ENCODE results near the gene RPL36. TPM values are rescaled to one million over a fixed set of nuclear protein-coding genes. Genes with fewer than 3 reads are reported as not detected.

The RPL36 gene
- total and polyA plus RNA-seq, 2 donors (not counting 3 experiments of a cell fraction or from before 2014, with no cell fraction given): 1,033 to 1,084 TPM

DNA sequence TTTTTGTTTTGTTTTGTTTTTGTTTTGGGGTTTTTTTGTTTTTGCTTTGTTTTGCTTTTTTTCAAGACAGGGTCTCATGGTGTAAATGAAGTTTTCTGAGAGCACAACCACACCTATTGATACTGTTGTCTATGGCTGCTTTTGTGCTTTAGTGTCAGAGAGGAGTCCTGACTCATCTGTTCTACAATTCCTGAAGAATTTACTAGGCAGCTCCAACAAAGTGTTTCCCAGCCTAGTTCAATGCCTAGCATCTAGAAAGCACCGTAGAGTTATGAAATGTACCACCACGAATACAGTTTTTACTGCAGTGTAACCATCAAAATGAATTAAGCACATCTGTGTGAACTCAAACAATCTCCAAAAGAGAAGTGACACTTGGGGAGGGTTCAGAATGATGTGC lies 46.1 kb upstream of the RPL36 start:
- H3K4me2 ChIP-seq (ENCODE audit: insufficient read depth, low read length): no peak overlapping the region
- no peaks in the 10 kb centered on the region for H3K27me3 ChIP-seq (ENCODE audit: control insufficient read depth in 2 of 2, insufficient read depth in 2 of 2, low read length in 2 of 2)
- ChIA-PET CTCF (no interaction called here), POLR2A (no interaction called here)
- no peak for TF ChIP-seq POLR2AphosphoS5 (IDR thresholded peaks at IDR 0.05; ENCODE audit: insufficient read depth, low read depth, low read length)
- TF ChIP-seq MYC (IDR thresholded peaks at IDR 0.05; ENCODE audit: low read depth, low read length): no peak
- no peak for TF ChIP-seq GATA2 (IDR thresholded peaks at IDR 0.05; ENCODE audit: insufficient read depth, insufficient read length, low read depth, low read length)
- TF ChIP-seq, protein P1, sequence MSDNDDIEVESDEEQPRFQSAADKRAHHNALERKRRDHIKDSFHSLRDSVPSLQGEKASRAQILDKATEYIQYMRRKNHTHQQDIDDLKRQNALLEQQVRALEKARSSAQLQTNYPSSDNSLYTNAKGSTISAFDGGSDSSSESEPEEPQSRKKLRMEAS (IDR thresholded peaks at IDR 0.05; ENCODE audit: insufficient read depth, insufficient read length): no peak
- TF ChIP-seq, protein P2, sequence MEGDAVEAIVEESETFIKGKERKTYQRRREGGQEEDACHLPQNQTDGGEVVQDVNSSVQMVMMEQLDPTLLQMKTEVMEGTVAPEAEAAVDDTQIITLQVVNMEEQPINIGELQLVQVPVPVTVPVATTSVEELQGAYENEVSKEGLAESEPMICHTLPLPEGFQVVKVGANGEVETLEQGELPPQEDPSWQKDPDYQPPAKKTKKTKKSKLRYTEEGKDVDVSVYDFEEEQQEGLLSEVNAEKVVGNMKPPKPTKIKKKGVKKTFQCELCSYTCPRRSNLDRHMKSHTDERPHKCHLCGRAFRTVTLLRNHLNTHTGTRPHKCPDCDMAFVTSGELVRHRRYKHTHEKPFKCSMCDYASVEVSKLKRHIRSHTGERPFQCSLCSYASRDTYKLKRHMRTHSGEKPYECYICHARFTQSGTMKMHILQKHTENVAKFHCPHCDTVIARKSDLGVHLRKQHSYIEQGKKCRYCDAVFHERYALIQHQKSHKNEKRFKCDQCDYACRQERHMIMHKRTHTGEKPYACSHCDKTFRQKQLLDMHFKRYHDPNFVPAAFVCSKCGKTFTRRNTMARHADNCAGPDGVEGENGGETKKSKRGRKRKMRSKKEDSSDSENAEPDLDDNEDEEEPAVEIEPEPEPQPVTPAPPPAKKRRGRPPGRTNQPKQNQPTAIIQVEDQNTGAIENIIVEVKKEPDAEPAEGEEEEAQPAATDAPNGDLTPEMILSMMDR (IDR thresholded peaks at IDR 0.05; ENCODE audit: extremely low read depth in 1 of 2, insufficient read depth in 1 of 2, low read depth in 1 of 2, low read length in 2 of 2): no peak
- TF ChIP-seq FOS (IDR thresholded peaks at IDR 0.05; ENCODE audit: borderline replicate concordance, insufficient read depth, low read length): no peak
- TF ChIP-seq POLR2A (IDR thresholded peaks at IDR 0.05; ENCODE audit: low read depth, low read length): no peak
- TF ChIP-seq JUN (IDR thresholded peaks at IDR 0.05; ENCODE audit: borderline replicate concordance, insufficient read depth, insufficient read length, low read depth): no peak
- no peak for TF ChIP-seq EZH2 (IDR thresholded peaks at IDR 0.05; ENCODE audit: borderline replicate concordance, low read depth, low read length, severe bottlenecking)
- no peak overlapping the region for H3K4me3 ChIP-seq (replicated peaks in 1 of 3; ENCODE audit: insufficient read depth in 1 of 3, low read depth in 1 of 3, low read length in 3 of 3)
- DNase-seq (ENCODE audit: low read depth, low spot score) (no peak), FAIRE-seq (no peak)
- H3K4me1 ChIP-seq (ENCODE audit: control insufficient read depth, extremely low read depth, insufficient read depth, low read length): no peaks in the 10 kb centered on the region
- dilution Hi-C loops (cut with MboI; ENCODE audit: extremely low pct_ligation_motif_present, low sequenced_read_pairs): no loop called here
- H3K79me2 ChIP-seq (ENCODE audit: control insufficient read depth, insufficient read depth, low read length): peaks cover 76% of the 10 kb centered on the region
- H3K9ac ChIP-seq (replicated peaks; ENCODE audit: extremely low read depth, insufficient read depth, low read length): no peak overlapping the region
- no peak overlapping the region for H3K27ac ChIP-seq (ENCODE audit: insufficient read depth, low read depth, low read length)
- intact Hi-C loops (cut with micrococcal nuclease): loop anchor here (10.0 kb wide), 1 partner anchor 541 kb away; no protein-coding TSS in a partner anchor
- peaks cover 22 to 32% of the 10 kb centered on the region in 2 experiments for H3K36me3 ChIP-seq (ENCODE audit: control insufficient read depth in 2 of 2, extremely low read depth in 1 of 2, insufficient read depth in 2 of 2, low read length in 2 of 2)
- peaks cover 3% of the 10 kb centered on the region for H4K20me1 ChIP-seq (replicated peaks; ENCODE audit: control insufficient read depth, extremely low read depth, insufficient read depth, low read length)
- BruUV-seq (replicated peaks): no TSS peak
- H3K9me1 ChIP-seq (replicated peaks; ENCODE audit: control insufficient read depth, extremely low read depth, insufficient read depth, low read length): no peaks in the 10 kb centered on the region
- no peak overlapping the region for H2AFZ ChIP-seq (ENCODE audit: low read depth, low read length)
- H3K9me3 ChIP-seq (replicated peaks; ENCODE audit: control insufficient read depth, insufficient read depth, low read length): no peaks in the 10 kb centered on the region
